Gastrocnemius medialis (tissue), 4 donors: Measurements from ENCODE around the gene IKBKG. TPM values are rescaled to one million over a fixed set of nuclear protein-coding genes. Genes with fewer than 3 reads are reported as not detected.

Experiments used
- ATAC-seq, 2 donors: fragments of 150-250 bp; one replicate each; pipeline ENCODE4 v1.9.1; 2016
- DNase-seq, 2 donors: peaks; one replicate each; pipeline ENCODE4 v3.0.0-alpha.2; 2019
- H3K27ac ChIP-seq, 4 donors: fragments of 200-600 bp; sonication (generic); 1 replicate in 1 of 4; 2 replicates in 3 of 4; pipeline ENCODE4 v1.5.1; 2016 to 2018; ENCODE audit warnings: mild to moderate bottlenecking in 2 of 4, moderate library complexity in 1 of 4
- H3K27me3 ChIP-seq, 3 donors: fragments of 200-600 bp; sonication (generic) in 2 of 3; 1 replicate in 1 of 3; 2 replicates in 2 of 3; pipeline versions ENCODE4 v1.5.1 to v1.6.0; 2016 to 2019; ENCODE audit warnings: mild to moderate bottlenecking in 1 of 3, moderate library complexity in 1 of 3
- H3K36me3 ChIP-seq, 2 donors: fragments of 200-600 bp; sonication (generic) in 1 of 2; one replicate each; pipeline ENCODE4 v1.5.1; 2017 to 2018
- H3K4me1 ChIP-seq, 2 donors: fragments of 200-600 bp; sonication (generic) in 1 of 2; one replicate each; pipeline ENCODE4 v1.5.1; 2016 to 2017; ENCODE audit warnings: mild to moderate bottlenecking in 2 of 2
- H3K4me3 ChIP-seq, 4 donors: fragments of 200-600 bp; sonication (generic) in 3 of 4; 1 replicate in 1 of 4; 2 replicates in 3 of 4; pipeline ENCODE4 v1.5.1; 2016 to 2019; ENCODE audit warnings: mild to moderate bottlenecking in 2 of 4
- H3K9me3 ChIP-seq, 3 donors: fragments of 200-600 bp; sonication (generic) in 2 of 3; 1 replicate in 1 of 3; 2 replicates in 2 of 3; pipeline ENCODE4 v1.5.1; 2016 to 2019
- CTCF ChIP-seq, 5 experiments: fragments of 450-650 bp in 3 of 5; fragments of 200-600 bp in 2 of 5; sonication (generic) in 2 of 5; IDR thresholded peaks in 4 of 5; conservative IDR thresholded peaks in 1 of 5; 1 replicate in 4 of 5; 2 replicates in 1 of 5; pipeline ENCODE4 v1.5.1; 2016 to 2019; ENCODE audit warnings: antibody characterized with exemption in 5 of 5, mild to moderate bottlenecking in 3 of 5, moderate library complexity in 3 of 5
- POLR2A ChIP-seq, 2 donors: fragments of 450-650 bp; IDR thresholded peaks; one replicate each; pipeline ENCODE4 v1.6.1; 2017; ENCODE audit warnings: antibody characterized with exemption in 2 of 2, mild to moderate bottlenecking in 2 of 2, moderate library complexity in 2 of 2
- in situ Hi-C, 4 donors: fragments of 200-750 bp; cut with MboI; loops; one replicate each; pipeline versions ENCODE4 v1.15.0 to v1.8.0; 2017; ENCODE audit warnings: low sequenced_read_pairs in 4 of 4
- intact Hi-C: fragments of 100-400 bp; cut with DNase I; formaldehyde crosslinking; loops from one replicate; pipeline ENCODE4 v1.15.1; 2023; ENCODE audit warnings: low total_unique reads
- total RNA-seq, 4 donors: library from RNA; depleted of rRNA; stranded (reverse); fragments of >200 nt; gene quantifications; one replicate each; pipeline versions ENCODE4 v1.1.0 to v1.2.3, GENCODE V29; 2016

Gene IKBKG
- total RNA-seq, 4 donors from 2014 or later: 8.8 to 17.5 (median 11.6) TPM

GRCh38 chrX:154511761-154512160 lies 35.7 kb upstream of the IKBKG start:
- no peak overlapping the region for H3K27ac ChIP-seq
- in situ Hi-C loops: no loop called here
- TF ChIP-seq CTCF (IDR thresholded peaks at IDR 0.05 in 4 of 5, conservative IDR thresholded peaks at IDR 0.05 in 1 of 5) (no peak), POLR2A (IDR thresholded peaks at IDR 0.05) (no peak)
- peaks cover 0 to 9% of the 10 kb centered on the region in 2 donors for H3K4me1 ChIP-seq
- no peaks in the 10 kb centered on the region for H3K36me3 ChIP-seq
- H3K27me3 ChIP-seq: no peaks in the 10 kb centered on the region
- H3K9me3 ChIP-seq: no peaks in the 10 kb centered on the region
- no peak overlapping the region for H3K4me3 ChIP-seq
- no peak for ATAC-seq
- no peak for DNase-seq
- intact Hi-C loops: loop anchor here (10.0 kb wide), 1 partner anchor 587 kb away; the partner anchor contains the start of gene ARHGAP4

- intact Hi-C loops (loop anchor here (10.0 kb wide), 1 partner anchor 588 kb away; the partner anchor contains the start of gene ARHGAP4), in situ Hi-C loops (no loop called here)
- Histone ChIP-seq H3K4me3 (no peak overlapping the region), H3K27me3 (no peaks in the 10 kb centered on the region), H3K9me3 (no peaks in the 10 kb centered on the region), H3K27ac (no peak overlapping the region), H3K36me3 (no peaks in the 10 kb centered on the region), H3K4me1 (peaks cover 0 to 12% of the 10 kb centered on the region in 2 donors)
- TF ChIP-seq CTCF (IDR thresholded peaks at IDR 0.05 in 4 of 5, conservative IDR thresholded peaks at IDR 0.05 in 1 of 5) (no peak), POLR2A (IDR thresholded peaks at IDR 0.05) (no peak)
- DNase-seq (no peak), ATAC-seq (no peak)
Observed at GRCh38 chrX:154512879-154513553, 34.4 kb upstream of the IKBKG start.

GRCh38 chrX:154513716-154514115 lies 33.7 kb upstream of the IKBKG start:
- in situ Hi-C loops: no loop called here
- ATAC-seq: no peak
- H3K36me3 ChIP-seq: no peaks in the 10 kb centered on the region

GRCh38 chrX:154515090-154515965 lies 32.1 kb upstream of the IKBKG start:
- no peaks in the 10 kb centered on the region for H3K9me3 ChIP-seq
- intact Hi-C loops: loop anchor here (5.0 to 10.0 kb wide), 2 partner anchors 118 to 591 kb away; partner anchors contain the start of genes ARHGAP4 and RPL10
- peak overlapping the region; percentile 88 to 96 (median 95) for H3K27ac ChIP-seq
- no peaks in the 10 kb centered on the region for H3K27me3 ChIP-seq
- ATAC-seq (peak; percentile 25 to 42), DNase-seq (peak in 1 of 2 donors; percentile 38)
- H3K4me1 ChIP-seq: peaks cover 0 to 12% of the 10 kb centered on the region in 2 donors
- H3K36me3 ChIP-seq: no peaks in the 10 kb centered on the region
- in situ Hi-C loops: no loop called here
- H3K4me3 ChIP-seq: peak overlapping the region; percentile 68 to 89 (median 72)
- TF ChIP-seq CTCF (IDR thresholded peaks at IDR 0.05 in 4 of 5, conservative IDR thresholded peaks at IDR 0.05 in 1 of 5) (no peak), POLR2A (IDR thresholded peaks at IDR 0.05) (no peak)

More at GRCh38 chrX:154513716-154514115, 33.7 kb upstream of the IKBKG start:
- TF ChIP-seq CTCF (IDR thresholded peaks at IDR 0.05 in 4 of 5, conservative IDR thresholded peaks at IDR 0.05 in 1 of 5) (no peak), POLR2A (IDR thresholded peaks at IDR 0.05) (no peak)
- H3K27ac ChIP-seq: no peak overlapping the region
- intact Hi-C loops: loop anchor here (10.0 kb wide), 1 partner anchor 589 kb away; the partner anchor contains the start of gene ARHGAP4
- no peak overlapping the region for H3K4me3 ChIP-seq
- H3K27me3 ChIP-seq: no peaks in the 10 kb centered on the region
- H3K4me1 ChIP-seq: peaks cover 0 to 12% of the 10 kb centered on the region in 2 donors
- H3K9me3 ChIP-seq: no peaks in the 10 kb centered on the region
- DNase-seq: no peak
